ENCODE measurements around the gene TMEM145.

- TF ChIP-seq CTCF (IDR thresholded peaks at IDR 0.05; ENCODE audit: low read depth, low read length) (no peak), EZH2phosphoT487 (IDR thresholded peaks at IDR 0.05; ENCODE audit: low read depth) (no peak)
Observed at GRCh38 chr19:42268142-42268703, 44.9 kb upstream of the TMEM145 start.

All from OCI-LY3 (cell line).